PFSK-1 (cell line): ENCODE measurements around the gene NOP53.

Experiments
- FOXP2 ChIP-seq: optimal IDR thresholded peaks from 2 replicates; pipeline ENCODE3; 2011; ENCODE audit warnings: borderline replicate concordance, control low read depth, inconsistent platforms; ENCODE audit not compliant: insufficient read depth; ENCODE audit errors: extremely low read length, extremely low read depth
- POLR2AphosphoS5 ChIP-seq: IDR thresholded peaks from 2 replicates; pipeline ENCODE4 v1.6.1; 2012; ENCODE audit warnings: low read depth, mild to moderate bottlenecking, control low read depth, low read length, moderate library complexity
- SIN3A ChIP-seq: IDR thresholded peaks from 2 replicates; pipeline ENCODE4 v1.6.1; 2012; ENCODE audit warnings: mild to moderate bottlenecking, low read length, moderate library complexity, borderline replicate concordance; ENCODE audit not compliant: insufficient read depth
- TAF1 ChIP-seq: IDR thresholded peaks from 2 replicates; pipeline ENCODE4 v1.6.1; 2012; ENCODE audit warnings: low read length, control low read depth, borderline replicate concordance; ENCODE audit not compliant: insufficient read depth
- TF ChIP-seq, protein P1 (sequence below), 2 experiments: IDR thresholded peaks; 2 replicates each; pipeline versions ENCODE4 v1.6.1 to v1.8.0; 2011 to 2012; ENCODE audit warnings: low read depth in 2 of 2, low read length in 2 of 2, control low read depth in 1 of 2, inconsistent platforms in 1 of 2, mild to moderate bottlenecking in 1 of 2, moderate library complexity in 1 of 2; ENCODE audit not compliant: insufficient read depth in 1 of 2

Gene NOP53

DNA sequence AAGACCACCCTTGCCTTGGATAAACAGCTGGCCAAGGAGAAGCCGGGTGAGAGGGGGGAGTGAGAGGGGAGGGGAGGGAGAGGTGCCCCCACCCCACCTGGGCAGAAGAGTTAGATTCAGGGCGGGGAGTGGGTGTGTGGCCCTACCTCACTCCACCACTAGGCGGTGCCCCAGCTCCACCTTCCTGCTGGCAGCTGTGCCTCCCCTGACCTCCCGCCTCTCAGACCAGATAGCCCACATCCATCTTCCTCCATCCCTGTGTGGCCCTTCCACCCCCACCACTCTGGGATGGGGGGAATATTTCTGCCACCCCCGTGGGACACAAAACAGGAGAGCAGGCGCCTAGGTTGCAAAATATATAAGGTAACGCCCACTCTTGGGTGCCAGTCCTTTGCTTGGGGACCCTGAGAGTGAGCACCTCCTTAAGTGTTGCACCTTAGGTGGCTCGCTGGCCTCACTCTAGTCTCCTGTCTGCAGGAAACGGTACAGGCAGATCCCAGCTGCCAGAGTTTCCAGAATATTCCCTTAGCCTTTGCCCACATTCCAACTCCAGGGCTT, 45.9 kb upstream of the NOP53 start:
- no peak for TF ChIP-seq POLR2AphosphoS5
- peak; percentile 10 for TF ChIP-seq FOXP2

DNA sequence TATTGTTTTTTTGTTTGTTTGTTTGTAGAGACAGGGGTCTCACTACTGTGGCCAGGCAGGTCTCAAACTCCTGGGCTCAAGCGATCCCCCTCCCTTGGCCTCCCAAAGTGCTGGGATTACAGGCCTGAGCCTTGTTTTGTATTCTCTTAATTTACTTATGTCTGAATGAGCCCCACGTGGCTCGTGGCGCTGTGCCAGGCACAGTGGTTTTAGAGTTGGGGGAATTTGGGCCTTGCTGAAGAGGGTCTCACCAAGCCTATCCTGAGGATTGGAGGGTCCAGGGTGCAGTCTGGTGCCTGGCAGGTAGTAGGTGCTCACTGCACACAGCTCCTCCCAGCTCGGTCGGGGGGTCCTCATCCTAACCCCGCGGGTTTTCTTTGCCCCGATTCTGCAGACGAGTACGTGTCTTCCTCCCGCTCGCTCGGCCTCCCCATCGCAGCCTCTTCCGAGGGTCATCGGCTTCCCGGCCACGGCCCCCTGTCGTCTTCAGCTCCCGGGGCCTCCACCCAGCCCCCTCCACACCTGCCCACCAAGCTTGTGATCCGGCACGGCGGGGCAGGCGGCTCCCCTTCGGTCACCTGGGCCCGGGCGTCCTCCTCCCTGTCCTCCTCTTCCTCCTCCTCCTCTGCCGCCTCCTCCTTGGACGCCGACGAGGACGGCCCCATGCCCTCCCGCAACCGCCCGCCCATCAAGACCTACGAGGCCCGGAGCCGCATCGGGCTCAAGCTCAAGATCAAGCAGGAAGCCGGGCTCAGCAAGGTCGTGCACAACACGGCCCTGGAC, 44.2 kb upstream of the NOP53 start:
- TF ChIP-seq POLR2AphosphoS5 (no peak), FOXP2 (no peak), TAF1 (no peak), SIN3A (no peak)
- TF ChIP-seq, protein P1, sequence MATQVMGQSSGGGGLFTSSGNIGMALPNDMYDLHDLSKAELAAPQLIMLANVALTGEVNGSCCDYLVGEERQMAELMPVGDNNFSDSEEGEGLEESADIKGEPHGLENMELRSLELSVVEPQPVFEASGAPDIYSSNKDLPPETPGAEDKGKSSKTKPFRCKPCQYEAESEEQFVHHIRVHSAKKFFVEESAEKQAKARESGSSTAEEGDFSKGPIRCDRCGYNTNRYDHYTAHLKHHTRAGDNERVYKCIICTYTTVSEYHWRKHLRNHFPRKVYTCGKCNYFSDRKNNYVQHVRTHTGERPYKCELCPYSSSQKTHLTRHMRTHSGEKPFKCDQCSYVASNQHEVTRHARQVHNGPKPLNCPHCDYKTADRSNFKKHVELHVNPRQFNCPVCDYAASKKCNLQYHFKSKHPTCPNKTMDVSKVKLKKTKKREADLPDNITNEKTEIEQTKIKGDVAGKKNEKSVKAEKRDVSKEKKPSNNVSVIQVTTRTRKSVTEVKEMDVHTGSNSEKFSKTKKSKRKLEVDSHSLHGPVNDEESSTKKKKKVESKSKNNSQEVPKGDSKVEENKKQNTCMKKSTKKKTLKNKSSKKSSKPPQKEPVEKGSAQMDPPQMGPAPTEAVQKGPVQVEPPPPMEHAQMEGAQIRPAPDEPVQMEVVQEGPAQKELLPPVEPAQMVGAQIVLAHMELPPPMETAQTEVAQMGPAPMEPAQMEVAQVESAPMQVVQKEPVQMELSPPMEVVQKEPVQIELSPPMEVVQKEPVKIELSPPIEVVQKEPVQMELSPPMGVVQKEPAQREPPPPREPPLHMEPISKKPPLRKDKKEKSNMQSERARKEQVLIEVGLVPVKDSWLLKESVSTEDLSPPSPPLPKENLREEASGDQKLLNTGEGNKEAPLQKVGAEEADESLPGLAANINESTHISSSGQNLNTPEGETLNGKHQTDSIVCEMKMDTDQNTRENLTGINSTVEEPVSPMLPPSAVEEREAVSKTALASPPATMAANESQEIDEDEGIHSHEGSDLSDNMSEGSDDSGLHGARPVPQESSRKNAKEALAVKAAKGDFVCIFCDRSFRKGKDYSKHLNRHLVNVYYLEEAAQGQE (IDR thresholded peaks at IDR 0.05; ENCODE audit: insufficient read depth in 1 of 2, low read depth in 2 of 2, low read length in 2 of 2) = no peak

DNA sequence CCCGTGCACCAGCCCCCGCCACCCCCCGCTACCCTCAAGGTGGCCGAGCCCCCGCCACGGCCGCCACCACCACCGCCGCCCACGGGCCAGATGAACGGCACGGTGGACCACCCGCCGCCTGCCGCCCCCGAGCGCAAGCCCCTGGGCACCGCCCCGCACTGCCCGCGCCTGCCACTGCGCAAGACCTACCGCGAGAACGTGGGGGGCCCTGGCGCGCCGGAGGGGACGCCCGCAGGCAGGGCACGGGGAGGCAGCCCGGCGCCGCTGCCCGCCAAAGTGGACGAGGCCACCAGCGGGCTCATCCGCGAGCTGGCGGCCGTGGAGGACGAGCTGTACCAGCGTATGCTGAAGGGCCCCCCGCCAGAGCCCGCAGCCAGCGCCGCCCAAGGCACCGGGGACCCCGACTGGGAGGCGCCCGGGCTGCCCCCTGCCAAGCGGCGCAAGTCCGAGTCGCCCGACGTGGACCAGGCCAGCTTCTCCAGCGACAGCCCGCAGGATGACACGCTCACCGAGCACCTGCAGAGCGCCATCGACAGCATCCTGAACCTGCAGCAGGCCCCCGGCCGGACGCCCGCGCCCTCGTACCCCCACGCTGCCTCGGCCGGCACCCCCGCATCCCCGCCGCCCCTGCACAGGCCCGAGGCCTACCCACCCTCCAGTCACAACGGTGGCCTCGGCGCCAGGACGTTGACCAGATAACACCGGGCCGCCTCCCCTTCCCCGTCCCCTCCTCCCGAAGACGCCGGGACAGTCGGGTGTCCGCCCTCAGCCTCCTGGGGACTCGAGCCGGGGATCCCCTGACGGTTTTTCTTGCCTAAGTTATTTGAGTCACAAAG, 43.4 kb upstream of the NOP53 start:
- TF ChIP-seq FOXP2 = no peak
- TF ChIP-seq, protein P1 (IDR thresholded peaks at IDR 0.05; ENCODE audit: insufficient read depth in 1 of 2, low read depth in 2 of 2, low read length in 2 of 2) = no peak

DNA sequence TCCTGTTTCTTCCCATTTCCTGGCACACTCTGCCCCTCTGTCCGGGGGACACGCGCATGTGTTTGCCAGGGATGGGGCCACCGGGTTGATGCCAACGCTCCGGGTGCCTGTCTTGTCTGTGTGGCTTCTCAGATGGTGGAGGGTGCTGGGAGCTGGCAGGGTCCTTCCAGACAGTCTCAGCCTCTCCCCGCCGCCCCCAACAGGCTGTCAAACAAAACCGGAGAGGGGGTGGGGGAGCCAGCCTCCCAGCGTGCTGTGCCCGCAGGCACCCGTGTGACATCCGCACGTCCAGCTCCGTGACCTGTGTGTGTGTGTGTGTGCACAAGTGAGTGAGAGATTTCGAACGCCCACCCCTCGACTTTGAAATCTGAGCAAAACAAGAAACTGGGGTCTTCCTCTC, 42.7 kb upstream of the NOP53 start:
- TF ChIP-seq FOXP2 (no peak), POLR2AphosphoS5 (no peak), SIN3A (no peak), TAF1 (no peak)
- TF ChIP-seq, protein P1 (IDR thresholded peaks at IDR 0.05; ENCODE audit: insufficient read depth in 1 of 2, low read depth in 2 of 2, low read length in 2 of 2) = no peak

DNA sequence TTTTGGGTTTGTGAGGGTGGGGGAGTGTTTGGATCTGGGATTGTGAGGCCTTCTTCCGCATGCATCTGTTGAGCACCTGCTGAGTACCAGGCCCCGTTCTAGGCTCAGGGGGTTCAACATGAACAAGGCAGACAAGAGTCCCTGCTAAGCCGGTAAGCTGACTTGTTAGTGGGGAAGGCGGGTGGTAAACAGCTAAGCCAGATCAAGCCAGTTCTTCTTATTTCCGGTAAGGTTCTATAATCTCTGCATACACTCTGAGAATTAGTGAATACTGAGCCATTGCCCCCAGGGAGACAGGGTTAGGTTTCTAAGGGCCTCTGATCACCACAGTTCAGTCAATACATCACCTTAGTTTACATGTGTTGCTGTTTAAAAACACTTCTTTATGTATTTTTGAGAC, 42.0 kb upstream of the NOP53 start:
- TF ChIP-seq FOXP2 (no peak), POLR2AphosphoS5 (no peak), TAF1 (no peak), SIN3A (no peak)
- TF ChIP-seq, protein P1 (IDR thresholded peaks at IDR 0.05; ENCODE audit: insufficient read depth in 1 of 2, low read depth in 2 of 2, low read length in 2 of 2) = no peak
